ENCODE measurements around the gene CHRDL1.
"Not testable (repeated sequence)": the region's sequence is repeated elsewhere in the genome, so short reads cannot be mapped to it uniquely, and the experiment has no call there.

Gene CHRDL1, protein sequence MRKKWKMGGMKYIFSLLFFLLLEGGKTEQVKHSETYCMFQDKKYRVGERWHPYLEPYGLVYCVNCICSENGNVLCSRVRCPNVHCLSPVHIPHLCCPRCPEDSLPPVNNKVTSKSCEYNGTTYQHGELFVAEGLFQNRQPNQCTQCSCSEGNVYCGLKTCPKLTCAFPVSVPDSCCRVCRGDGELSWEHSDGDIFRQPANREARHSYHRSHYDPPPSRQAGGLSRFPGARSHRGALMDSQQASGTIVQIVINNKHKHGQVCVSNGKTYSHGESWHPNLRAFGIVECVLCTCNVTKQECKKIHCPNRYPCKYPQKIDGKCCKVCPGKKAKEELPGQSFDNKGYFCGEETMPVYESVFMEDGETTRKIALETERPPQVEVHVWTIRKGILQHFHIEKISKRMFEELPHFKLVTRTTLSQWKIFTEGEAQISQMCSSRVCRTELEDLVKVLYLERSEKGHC
- 0 to 0.12 (median 0) reads per million in 9 experiments for total RNA-seq

DNA sequence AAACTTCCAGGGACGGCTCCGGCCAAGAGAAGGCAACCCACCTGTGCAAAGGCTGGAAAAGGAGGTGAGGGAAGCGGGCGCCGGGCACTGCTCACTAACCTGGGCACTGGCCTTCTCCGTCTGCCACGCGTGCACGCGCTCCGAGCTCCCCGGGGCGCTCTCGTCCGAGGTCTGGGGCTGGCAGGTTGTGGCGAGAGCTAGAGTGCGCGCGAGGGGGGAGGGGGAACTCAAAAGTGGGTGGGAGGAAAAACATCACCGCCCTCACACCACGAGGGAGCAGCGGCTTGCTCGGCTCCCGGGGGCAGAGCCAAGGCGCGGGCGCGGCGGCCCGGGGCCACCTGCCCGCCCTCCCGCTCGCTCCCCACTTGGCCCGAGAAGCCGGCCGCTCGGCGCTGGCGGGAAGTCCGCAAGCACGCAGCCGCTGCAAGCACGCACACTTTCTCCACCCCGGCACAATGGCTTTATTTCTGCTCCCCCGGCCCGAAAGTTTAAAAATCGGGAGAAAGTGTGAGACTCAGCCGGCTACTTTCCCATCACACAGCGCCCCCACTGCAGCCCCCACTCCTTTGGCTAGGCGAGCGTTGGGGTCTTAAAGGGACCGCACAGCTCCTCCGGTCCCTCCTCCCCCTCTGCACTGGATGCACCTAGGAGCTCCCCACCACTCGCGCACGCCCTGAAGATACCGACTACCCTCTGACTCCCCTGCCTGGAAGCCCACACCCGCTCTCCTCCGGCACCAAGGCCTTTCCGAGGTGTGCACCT is at the start of gene CHRDL1:
Gene CHRDL1 (minus strand): TSS at position 173 of the 762 bp plus-strand sequence. CDS start 3,636 bp downstream, outside the sequence.
- no peaks in the 10 kb centered on the region for H3K36me3 Mint-ChIP-seq (ENCODE audit: insufficient read depth)
- ATAC-seq (replicated peaks) (no peak), DNase-seq (no peak)
- H3K27ac Mint-ChIP-seq: no peak within 1 kb of the TSS
- no peaks in the 10 kb centered on the region for H3K9me3 Mint-ChIP-seq
- no peak within 1 kb of the TSS for H3K4me3 Mint-ChIP-seq
- H3K27me3 Mint-ChIP-seq: peaks cover 0 to 14% of the 10 kb centered on the region in 2 donors
- H3K4me1 Mint-ChIP-seq (ENCODE audit: low read depth in 2 of 2): peaks cover 0 to 2% of the 10 kb centered on the region in 2 donors

DNA sequence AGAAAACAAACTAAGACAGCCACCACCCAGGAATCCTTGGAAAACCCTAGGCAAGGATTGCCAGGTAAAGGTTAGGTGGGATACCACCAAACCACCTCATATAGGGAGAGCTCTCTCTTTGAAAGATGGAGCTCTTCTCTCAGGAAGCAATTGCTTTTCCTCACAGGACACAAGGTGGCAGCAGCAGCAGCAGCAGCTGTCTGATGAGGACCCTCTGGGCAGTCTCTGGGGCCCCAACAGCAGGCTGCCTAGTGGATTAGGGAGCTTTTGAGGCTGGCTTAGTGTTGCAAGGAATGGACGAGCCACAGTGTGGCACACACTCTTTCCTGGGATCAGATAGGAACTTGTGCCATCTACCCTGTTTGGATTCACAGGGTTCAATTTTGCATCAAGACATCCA is 41.4 kb upstream of the CHRDL1 start:
- Mint-ChIP-seq H3K27me3 (peaks cover 6 to 10% of the 10 kb centered on the region in 2 donors), H3K4me3 (no peak overlapping the region), H3K9me3 (no peaks in the 10 kb centered on the region), H3K4me1 (ENCODE audit: low read depth in 2 of 2) (no peaks in the 10 kb centered on the region), H3K36me3 (ENCODE audit: insufficient read depth) (no peaks in the 10 kb centered on the region), H3K27ac (no peak overlapping the region)
- no peak for DNase-seq
- no peak for ATAC-seq (replicated peaks)

DNA sequence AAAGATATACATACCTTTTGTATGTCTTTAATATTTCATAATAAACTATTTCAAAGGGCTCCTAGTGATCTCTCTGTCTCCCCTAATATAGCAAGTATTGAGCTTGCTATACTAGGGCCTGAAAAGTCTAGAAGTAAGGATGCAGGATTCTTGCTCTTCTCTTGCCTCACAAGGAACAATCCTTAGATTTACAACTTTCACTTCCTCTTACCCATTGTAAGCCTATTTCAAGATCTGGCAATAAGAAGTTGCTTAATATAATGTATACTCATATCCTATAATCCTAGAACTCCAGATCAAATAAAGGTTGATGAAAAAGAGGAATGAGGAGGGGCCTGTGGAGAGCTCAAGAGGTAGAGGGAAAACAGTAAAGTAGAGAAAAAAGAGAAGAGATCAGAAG is 40.8 kb upstream of the CHRDL1 start:
- H3K36me3 Mint-ChIP-seq (ENCODE audit: insufficient read depth): no peaks in the 10 kb centered on the region
- H3K27ac Mint-ChIP-seq: no peak overlapping the region
- H3K4me3 Mint-ChIP-seq: no peak overlapping the region
- DNase-seq: no peak
- no peaks in the 10 kb centered on the region for H3K4me1 Mint-ChIP-seq (ENCODE audit: low read depth in 2 of 2)
- H3K27me3 Mint-ChIP-seq: peaks cover 5 to 6% of the 10 kb centered on the region in 2 donors
- ATAC-seq (replicated peaks): no peak
- H3K9me3 Mint-ChIP-seq: no peaks in the 10 kb centered on the region

DNA sequence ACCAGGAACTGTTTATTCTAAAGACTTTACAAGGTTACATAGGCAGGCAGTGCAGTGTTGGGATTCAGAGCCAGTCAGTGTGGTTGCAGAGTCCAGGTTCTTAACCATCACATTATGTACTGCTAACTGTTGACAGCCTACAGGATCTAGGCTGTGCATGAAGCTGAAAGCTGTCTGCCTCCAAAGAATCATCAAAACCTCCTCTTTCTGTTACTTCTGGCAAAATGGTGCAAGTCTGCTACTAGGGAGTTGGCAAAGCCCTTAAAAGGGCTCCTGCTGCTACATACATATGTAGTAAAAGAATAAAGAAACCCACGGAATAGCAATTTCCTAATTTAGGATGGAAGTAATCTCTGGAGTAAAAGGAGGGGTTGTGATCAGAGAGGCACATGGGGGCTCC is 40.4 kb upstream of the CHRDL1 start:
- Mint-ChIP-seq H3K27me3 (peaks cover 5 to 6% of the 10 kb centered on the region in 2 donors), H3K27ac (no peak overlapping the region), H3K4me1 (ENCODE audit: low read depth in 2 of 2) (no peaks in the 10 kb centered on the region), H3K36me3 (ENCODE audit: insufficient read depth) (no peaks in the 10 kb centered on the region), H3K9me3 (no peaks in the 10 kb centered on the region), H3K4me3 (no peak overlapping the region)
- no peak for ATAC-seq (replicated peaks)
- no peak for DNase-seq

DNA sequence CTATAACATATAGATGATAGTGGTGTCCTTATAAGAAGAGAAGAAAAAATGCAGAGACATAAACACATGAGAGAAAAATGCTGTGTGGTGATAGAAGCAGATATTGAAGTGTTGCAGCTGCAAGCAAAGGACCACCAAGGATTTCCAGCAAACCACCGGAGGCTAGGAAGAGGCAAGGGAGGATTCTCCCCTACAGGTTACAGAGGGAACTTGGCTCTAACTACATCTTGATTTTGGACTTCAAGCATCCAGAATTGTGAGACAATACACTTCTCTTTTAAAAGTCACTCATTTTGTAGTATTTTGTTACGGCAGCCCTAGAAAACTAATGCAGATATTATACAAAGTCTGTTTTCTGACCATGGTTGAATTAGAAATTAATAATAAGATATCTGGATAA is 30.4 kb upstream of the CHRDL1 start:
- no peaks in the 10 kb centered on the region for H3K36me3 Mint-ChIP-seq (ENCODE audit: insufficient read depth)
- DNase-seq: no peak
- ATAC-seq (replicated peaks): no peak
- no peaks in the 10 kb centered on the region for H3K9me3 Mint-ChIP-seq
- H3K27me3 Mint-ChIP-seq: no peaks in the 10 kb centered on the region
- no peak overlapping the region for H3K27ac Mint-ChIP-seq
- H3K4me3 Mint-ChIP-seq: no peak overlapping the region
- no peaks in the 10 kb centered on the region for H3K4me1 Mint-ChIP-seq (ENCODE audit: low read depth in 2 of 2)

DNA sequence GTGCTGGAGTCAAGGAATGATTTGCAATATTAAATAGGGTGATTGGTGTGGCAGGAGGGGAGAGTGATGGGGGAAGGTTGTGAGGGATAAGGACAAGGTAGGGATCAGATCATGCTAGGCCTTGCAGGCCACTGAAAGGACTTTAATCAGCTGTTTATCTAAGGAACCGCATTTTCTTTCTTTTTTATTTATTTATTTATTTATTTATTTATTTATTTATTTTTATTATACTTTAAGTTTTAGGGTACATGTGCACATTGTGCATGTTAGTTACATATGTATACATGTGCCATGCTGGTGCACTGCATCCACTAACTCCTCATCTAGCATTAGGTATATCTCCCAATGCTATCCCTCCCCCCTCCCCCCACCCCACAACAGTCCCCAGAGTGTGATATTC is 20.9 kb upstream of the CHRDL1 start:
- not testable (repeated sequence) for H3K4me1 Mint-ChIP-seq (ENCODE audit: low read depth in 2 of 2); H3K36me3 Mint-ChIP-seq (ENCODE audit: insufficient read depth); ATAC-seq (replicated peaks); DNase-seq; H3K27ac Mint-ChIP-seq; H3K9me3 Mint-ChIP-seq; H3K27me3 Mint-ChIP-seq; H3K4me3 Mint-ChIP-seq

DNA sequence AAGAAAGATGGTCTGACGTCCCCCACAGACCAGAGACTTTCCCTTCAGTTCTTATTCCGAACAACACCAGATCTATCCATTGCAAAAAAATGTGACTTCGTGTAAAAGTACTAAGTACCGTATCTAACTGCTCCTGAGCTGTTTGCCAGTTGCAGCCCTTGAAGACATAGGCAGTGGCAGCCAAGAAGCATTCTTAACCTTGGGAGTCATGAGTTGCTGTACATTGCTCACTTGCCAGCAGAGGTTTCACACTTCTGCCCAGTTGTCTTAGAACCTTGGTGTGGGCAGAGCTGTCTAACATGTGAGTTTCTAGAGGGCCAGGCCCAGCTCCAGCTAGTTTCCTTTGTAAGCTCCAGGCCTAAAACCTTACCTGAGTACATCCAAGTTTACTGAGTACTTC is 10.5 kb upstream of the CHRDL1 start:
- Mint-ChIP-seq H3K36me3 (ENCODE audit: insufficient read depth) (no peaks in the 10 kb centered on the region), H3K4me3 (no peak overlapping the region), H3K4me1 (ENCODE audit: low read depth in 2 of 2) (no peaks in the 10 kb centered on the region), H3K9me3 (no peaks in the 10 kb centered on the region), H3K27me3 (peaks cover 0 to 5% of the 10 kb centered on the region in 2 donors), H3K27ac (no peak overlapping the region)
- DNase-seq (no peak), ATAC-seq (replicated peaks) (no peak)

DNA sequence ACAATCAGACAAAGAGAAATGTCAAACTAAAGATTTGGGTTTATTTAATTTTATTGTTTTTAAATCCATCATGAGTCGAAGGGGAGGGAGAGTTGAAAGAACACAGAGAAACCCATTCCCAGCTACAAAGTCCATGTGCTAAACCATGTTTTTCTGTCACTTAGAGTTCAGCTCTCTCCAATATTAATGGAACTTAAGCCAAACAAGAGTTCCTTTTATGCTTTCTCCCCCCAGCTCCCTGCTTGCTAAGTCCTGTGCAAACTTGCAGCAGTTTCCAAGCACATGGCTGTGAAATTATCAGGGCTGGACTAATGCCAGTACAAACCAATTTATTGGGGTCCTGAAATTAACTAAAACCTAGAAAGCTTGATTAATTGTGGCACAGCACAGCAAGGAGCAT is 9.7 kb upstream of the CHRDL1 start:
- no peak for DNase-seq
- no peak overlapping the region for H3K27ac Mint-ChIP-seq
- H3K4me3 Mint-ChIP-seq: no peak overlapping the region
- H3K9me3 Mint-ChIP-seq: no peaks in the 10 kb centered on the region
- no peak for ATAC-seq (replicated peaks)
- H3K36me3 Mint-ChIP-seq (ENCODE audit: insufficient read depth): no peaks in the 10 kb centered on the region
- no peaks in the 10 kb centered on the region for H3K4me1 Mint-ChIP-seq (ENCODE audit: low read depth in 2 of 2)
- peaks cover 0 to 5% of the 10 kb centered on the region in 2 donors for H3K27me3 Mint-ChIP-seq

DNA sequence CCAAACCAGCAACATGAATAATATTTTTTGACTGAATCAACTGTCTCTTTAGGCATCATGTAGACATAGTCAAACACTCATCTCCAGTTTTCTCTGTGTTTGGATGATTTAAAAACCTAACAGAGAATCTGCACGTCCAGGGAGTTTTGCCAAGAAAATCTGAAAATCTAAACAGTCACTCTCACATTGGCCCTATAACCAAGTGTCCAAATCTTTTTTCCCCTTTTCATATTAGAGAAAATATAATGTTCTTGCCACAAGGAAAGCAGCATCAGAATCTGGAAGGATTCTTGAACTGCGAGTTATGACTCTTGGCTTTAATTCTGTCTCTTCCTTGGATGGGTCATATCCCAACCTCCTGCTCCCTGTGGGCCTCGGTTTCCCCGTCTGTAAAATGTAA is 8.8 kb upstream of the CHRDL1 start:
- no peaks in the 10 kb centered on the region for H3K36me3 Mint-ChIP-seq (ENCODE audit: insufficient read depth)
- H3K27me3 Mint-ChIP-seq: peaks cover 0 to 5% of the 10 kb centered on the region in 2 donors
- ATAC-seq (replicated peaks) (no peak), DNase-seq (no peak)
- no peaks in the 10 kb centered on the region for H3K9me3 Mint-ChIP-seq
- H3K4me1 Mint-ChIP-seq (ENCODE audit: low read depth in 2 of 2): no peaks in the 10 kb centered on the region
- H3K27ac Mint-ChIP-seq: no peak overlapping the region
- no peak overlapping the region for H3K4me3 Mint-ChIP-seq

DNA sequence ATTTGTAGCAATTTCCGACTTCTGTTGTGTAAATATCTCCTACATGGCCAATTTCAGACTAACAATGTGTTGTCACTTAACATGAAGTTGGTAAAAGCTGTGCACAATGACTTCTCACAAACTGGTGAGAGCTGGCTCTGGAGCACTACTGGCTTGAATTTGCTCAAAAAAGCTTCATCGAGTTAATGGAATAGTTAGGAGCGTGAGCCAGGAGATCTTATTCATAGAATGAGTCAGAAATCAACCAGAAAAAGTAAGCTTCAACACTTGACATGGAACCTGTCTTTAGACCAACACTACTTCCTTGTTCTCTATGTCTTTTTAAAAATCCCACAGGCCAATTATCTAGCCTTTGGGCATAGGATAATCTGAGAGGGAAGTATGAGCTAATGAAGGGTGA is 7.9 kb upstream of the CHRDL1 start:
- Mint-ChIP-seq H3K36me3 (ENCODE audit: insufficient read depth) (no peaks in the 10 kb centered on the region), H3K27me3 (peaks cover 0 to 8% of the 10 kb centered on the region in 2 donors), H3K27ac (no peak overlapping the region), H3K4me1 (ENCODE audit: low read depth in 2 of 2) (no peaks in the 10 kb centered on the region), H3K4me3 (no peak overlapping the region), H3K9me3 (no peaks in the 10 kb centered on the region)
- DNase-seq (no peak), ATAC-seq (replicated peaks) (no peak)

DNA sequence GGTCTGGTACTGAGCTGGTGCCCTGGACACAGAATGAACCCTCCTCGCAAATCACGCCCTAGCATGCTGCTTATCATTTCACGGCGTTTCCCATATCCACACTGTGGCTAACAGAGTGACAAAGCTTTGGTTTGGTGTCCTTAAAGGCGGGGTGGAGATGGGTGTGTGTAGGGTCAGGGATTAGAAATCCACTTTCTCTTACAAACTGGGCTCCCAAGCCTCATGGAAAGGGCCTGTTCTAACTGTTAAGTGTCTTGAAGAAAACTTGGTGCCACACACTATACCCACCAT is 735 bp upstream of the CHRDL1 start:
- H3K4me3 Mint-ChIP-seq: no peak overlapping the region
- H3K27me3 Mint-ChIP-seq: peaks cover 0 to 14% of the 10 kb centered on the region in 2 donors
- no peaks in the 10 kb centered on the region for H3K9me3 Mint-ChIP-seq
- H3K36me3 Mint-ChIP-seq (ENCODE audit: insufficient read depth): no peaks in the 10 kb centered on the region
- peaks cover 0 to 2% of the 10 kb centered on the region in 2 donors for H3K4me1 Mint-ChIP-seq (ENCODE audit: low read depth in 2 of 2)
- no peak overlapping the region for H3K27ac Mint-ChIP-seq
- ATAC-seq (replicated peaks): no peak
- DNase-seq: no peak

DNA sequence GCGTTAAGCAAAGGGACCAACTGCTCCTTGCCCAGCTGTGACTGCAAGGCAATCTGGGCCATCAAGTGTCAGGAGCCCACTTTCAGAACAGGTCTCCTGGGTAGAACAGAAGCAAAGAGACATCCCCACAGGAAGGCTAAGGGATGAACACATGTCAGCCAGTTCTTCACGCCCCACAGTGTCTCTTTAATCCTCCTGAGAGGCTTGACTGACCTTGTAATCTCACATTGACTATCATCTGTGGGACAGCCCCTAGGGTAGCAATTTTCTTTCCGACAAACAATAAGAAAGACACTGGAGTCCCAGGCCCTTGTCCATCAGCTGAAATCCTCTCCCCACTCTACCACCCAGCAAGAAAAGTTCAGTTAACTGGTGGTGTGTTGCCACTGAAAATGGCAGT is 1.0 kb downstream of the CHRDL1 start:
- Mint-ChIP-seq H3K36me3 (ENCODE audit: insufficient read depth) (no peaks in the 10 kb centered on the region), H3K27me3 (peaks cover 0 to 14% of the 10 kb centered on the region in 2 donors), H3K4me1 (ENCODE audit: low read depth in 2 of 2) (peaks cover 0 to 2% of the 10 kb centered on the region in 2 donors), H3K9me3 (no peaks in the 10 kb centered on the region), H3K27ac (no peak overlapping the region), H3K4me3 (no peak overlapping the region)
- ATAC-seq (replicated peaks) (no peak), DNase-seq (no peak)

DNA sequence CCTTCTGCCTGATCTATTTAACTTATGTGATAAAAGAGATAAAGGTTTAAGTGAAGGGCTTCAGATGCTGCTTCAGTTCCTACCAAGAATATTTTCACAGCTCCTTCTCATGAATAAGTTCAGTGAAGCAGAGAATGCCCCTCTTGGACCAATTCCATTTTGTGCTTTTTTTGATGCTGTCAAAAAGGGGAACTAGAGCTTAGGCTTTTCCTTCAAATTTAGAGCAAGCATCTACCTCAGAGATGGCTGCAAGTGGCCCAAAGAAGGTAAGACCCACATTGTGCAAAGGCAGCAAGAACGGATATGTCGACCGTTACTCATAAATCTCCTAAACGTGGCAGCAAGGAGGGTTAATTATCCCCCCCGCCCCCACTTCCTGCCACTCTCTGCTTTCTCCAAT is 4.5 kb downstream of the CHRDL1 start:
- Mint-ChIP-seq H3K27me3 (peaks cover 0 to 2% of the 10 kb centered on the region in 2 donors), H3K36me3 (ENCODE audit: insufficient read depth) (no peaks in the 10 kb centered on the region), H3K9me3 (no peaks in the 10 kb centered on the region), H3K27ac (no peak overlapping the region), H3K4me1 (ENCODE audit: low read depth in 2 of 2) (no peaks in the 10 kb centered on the region), H3K4me3 (no peak overlapping the region)
- no peak for DNase-seq
- no peak for ATAC-seq (replicated peaks)

DNA sequence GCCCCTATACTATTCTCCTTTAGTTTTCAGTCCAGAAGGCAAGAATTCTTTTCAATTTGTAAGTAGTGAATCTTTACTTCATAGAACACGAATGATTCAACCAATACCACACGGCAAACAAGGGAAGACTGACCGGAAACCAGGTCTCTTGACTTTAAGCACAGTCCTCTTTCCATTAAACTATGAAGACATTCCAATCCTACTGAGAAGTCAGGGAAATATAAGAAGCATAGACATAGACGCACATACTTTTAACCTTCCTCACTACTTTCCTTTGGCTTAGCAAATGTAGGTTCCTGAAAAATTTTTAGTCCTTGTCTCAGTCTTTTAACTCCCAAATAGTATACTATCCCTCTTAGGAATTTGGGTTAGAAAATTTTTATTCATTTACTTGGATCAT is 9.1 kb downstream of the CHRDL1 start:
- Mint-ChIP-seq H3K36me3 (ENCODE audit: insufficient read depth) (no peaks in the 10 kb centered on the region), H3K27ac (no peak overlapping the region), H3K4me3 (no peak overlapping the region), H3K4me1 (ENCODE audit: low read depth in 2 of 2) (no peaks in the 10 kb centered on the region), H3K9me3 (no peaks in the 10 kb centered on the region), H3K27me3 (no peaks in the 10 kb centered on the region)
- ATAC-seq (replicated peaks) (no peak), DNase-seq (no peak)

All from effector memory CD8-positive, alpha-beta T cell (primary cell).